ENCODE data around the gene RPEL1. TPM values are rescaled to one million over a fixed set of nuclear protein-coding genes. Genes with fewer than 3 reads are reported as not detected.

Gene RPEL1
- total RNA-seq, 1 experiment from 2014 or later, result 0.10 TPM

DNA sequence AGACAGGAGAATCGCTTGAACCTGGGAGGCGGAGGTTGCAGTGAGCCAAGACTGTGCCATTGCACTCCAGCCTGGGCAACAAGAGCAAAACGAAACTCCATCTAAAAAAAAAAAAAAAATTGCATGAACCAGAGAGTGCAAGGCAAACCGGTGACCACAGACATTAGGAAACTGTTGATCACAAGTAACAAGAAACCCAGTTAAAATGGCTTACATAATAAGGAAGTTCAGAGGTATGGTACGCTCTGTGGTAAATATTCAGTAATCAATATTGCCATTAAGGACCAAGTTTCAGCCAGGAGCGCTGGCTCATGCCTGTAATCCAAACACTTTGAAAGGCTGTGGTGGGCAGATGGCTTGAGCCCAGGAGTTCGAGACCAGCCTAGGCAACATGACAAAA lies 43.4 kb upstream of the RPEL1 start:
- ChIA-PET POLR2A (interaction anchor here (1.3 kb wide), 1 partner anchor 29 kb away, joined by 3 read pairs; no protein-coding TSS in a partner anchor), RAD21 (ENCODE audit: low non-redundant PET in 1 of 2, low total read pairs in 2 of 2, uncharacterized antibody in 2 of 2, unreplicated experiment in 2 of 2) (no interaction called here), CTCF (no interaction called here)
- DNase-seq (ENCODE audit: low read depth, low spot score) (no peak), ATAC-seq (no peak)
- Histone ChIP-seq H3K9me3 (ENCODE audit: control insufficient read depth in 1 of 2, insufficient read depth in 1 of 2, low read depth in 1 of 2, low read length in 2 of 2) (no peaks in the 10 kb centered on the region), H3K27ac (ENCODE audit: low read depth, low read length) (no peak overlapping the region), H3K9ac (ENCODE audit: low read length) (no peak overlapping the region), H3K9me2 (ENCODE audit: insufficient read depth) (no peaks in the 10 kb centered on the region), H3K36me3 (ENCODE audit: control insufficient read depth in 1 of 2, insufficient read depth in 2 of 2, low read length in 2 of 2) (no peaks in the 10 kb centered on the region), H4K20me1 (ENCODE audit: insufficient read depth) (no peaks in the 10 kb centered on the region), H3K4me1 (ENCODE audit: control insufficient read depth in 1 of 2, insufficient read depth in 2 of 2, low read length in 2 of 2) (peaks cover 4 to 17% of the 10 kb centered on the region in 2 experiments), H3K27me3 (ENCODE audit: insufficient read depth, low read length) (no peaks in the 10 kb centered on the region), H3K79me2 (ENCODE audit: insufficient read depth, low read length) (no peaks in the 10 kb centered on the region), H3K4me3 (replicated peaks in 1 of 2; ENCODE audit: low read depth in 1 of 2, low read length in 2 of 2) (no peak overlapping the region), H2AFZ (ENCODE audit: low read depth, low read length, poor library complexity, severe bottlenecking) (no peak overlapping the region), H3K4me2 (ENCODE audit: low read length) (no peak overlapping the region)
- TF ChIP-seq SP1 (IDR thresholded peaks at IDR 0.05; ENCODE audit: low read depth) (no peak), ZNF274 (IDR thresholded peaks at IDR 0.05; ENCODE audit: low read depth, low read length) (no peak), EZH2phosphoT487 (IDR thresholded peaks at IDR 0.05; ENCODE audit: borderline replicate concordance) (no peak), EGR1 (IDR thresholded peaks at IDR 0.05; ENCODE audit: low read depth) (no peak), FOSL1 (IDR thresholded peaks at IDR 0.05; ENCODE audit: low read depth) (no peak), EZH2 (IDR thresholded peaks at IDR 0.05) (no peak), YY1 (IDR thresholded peaks at IDR 0.05; ENCODE audit: extremely low read depth, insufficient replicate concordance, low read depth, low read length) (no peak), POLR2AphosphoS5 (IDR thresholded peaks at IDR 0.05; ENCODE audit: low read depth, low read length) (no peak), CEBPB (IDR thresholded peaks at IDR 0.05; ENCODE audit: low read depth) (no peak), CBX3 (IDR thresholded peaks at IDR 0.05; ENCODE audit: low read depth) (no peak), RAD21 (IDR thresholded peaks at IDR 0.05; ENCODE audit: low read depth) (no peak), ZFX (IDR thresholded peaks at IDR 0.05) (no peak), POLR2A (IDR thresholded peaks at IDR 0.05; ENCODE audit: borderline replicate concordance, extremely low read depth, insufficient read depth, insufficient read length) (no peak), SIN3A (IDR thresholded peaks at IDR 0.05; ENCODE audit: low read depth) (no peak), SRF (IDR thresholded peaks at IDR 0.05; ENCODE audit: low read depth) (no peak)
- TF ChIP-seq, protein P1, sequence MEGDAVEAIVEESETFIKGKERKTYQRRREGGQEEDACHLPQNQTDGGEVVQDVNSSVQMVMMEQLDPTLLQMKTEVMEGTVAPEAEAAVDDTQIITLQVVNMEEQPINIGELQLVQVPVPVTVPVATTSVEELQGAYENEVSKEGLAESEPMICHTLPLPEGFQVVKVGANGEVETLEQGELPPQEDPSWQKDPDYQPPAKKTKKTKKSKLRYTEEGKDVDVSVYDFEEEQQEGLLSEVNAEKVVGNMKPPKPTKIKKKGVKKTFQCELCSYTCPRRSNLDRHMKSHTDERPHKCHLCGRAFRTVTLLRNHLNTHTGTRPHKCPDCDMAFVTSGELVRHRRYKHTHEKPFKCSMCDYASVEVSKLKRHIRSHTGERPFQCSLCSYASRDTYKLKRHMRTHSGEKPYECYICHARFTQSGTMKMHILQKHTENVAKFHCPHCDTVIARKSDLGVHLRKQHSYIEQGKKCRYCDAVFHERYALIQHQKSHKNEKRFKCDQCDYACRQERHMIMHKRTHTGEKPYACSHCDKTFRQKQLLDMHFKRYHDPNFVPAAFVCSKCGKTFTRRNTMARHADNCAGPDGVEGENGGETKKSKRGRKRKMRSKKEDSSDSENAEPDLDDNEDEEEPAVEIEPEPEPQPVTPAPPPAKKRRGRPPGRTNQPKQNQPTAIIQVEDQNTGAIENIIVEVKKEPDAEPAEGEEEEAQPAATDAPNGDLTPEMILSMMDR (IDR thresholded peaks at IDR 0.05 in 2 of 3, conservative IDR thresholded peaks at IDR 0.05 in 1 of 3; ENCODE audit: borderline replicate concordance in 1 of 3, insufficient read depth in 1 of 3, low read depth in 2 of 3, low read length in 2 of 3), result no peak
- TF ChIP-seq, protein P2, sequence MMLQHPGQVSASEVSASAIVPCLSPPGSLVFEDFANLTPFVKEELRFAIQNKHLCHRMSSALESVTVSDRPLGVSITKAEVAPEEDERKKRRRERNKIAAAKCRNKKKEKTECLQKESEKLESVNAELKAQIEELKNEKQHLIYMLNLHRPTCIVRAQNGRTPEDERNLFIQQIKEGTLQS (IDR thresholded peaks at IDR 0.05), result no peak
- TF ChIP-seq, protein P3, sequence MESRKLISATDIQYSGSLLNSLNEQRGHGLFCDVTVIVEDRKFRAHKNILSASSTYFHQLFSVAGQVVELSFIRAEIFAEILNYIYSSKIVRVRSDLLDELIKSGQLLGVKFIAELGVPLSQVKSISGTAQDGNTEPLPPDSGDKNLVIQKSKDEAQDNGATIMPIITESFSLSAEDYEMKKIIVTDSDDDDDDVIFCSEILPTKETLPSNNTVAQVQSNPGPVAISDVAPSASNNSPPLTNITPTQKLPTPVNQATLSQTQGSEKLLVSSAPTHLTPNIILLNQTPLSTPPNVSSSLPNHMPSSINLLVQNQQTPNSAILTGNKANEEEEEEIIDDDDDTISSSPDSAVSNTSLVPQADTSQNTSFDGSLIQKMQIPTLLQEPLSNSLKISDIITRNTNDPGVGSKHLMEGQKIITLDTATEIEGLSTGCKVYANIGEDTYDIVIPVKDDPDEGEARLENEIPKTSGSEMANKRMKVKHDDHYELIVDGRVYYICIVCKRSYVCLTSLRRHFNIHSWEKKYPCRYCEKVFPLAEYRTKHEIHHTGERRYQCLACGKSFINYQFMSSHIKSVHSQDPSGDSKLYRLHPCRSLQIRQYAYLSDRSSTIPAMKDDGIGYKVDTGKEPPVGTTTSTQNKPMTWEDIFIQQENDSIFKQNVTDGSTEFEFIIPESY (IDR thresholded peaks at IDR 0.05; ENCODE audit: extremely low read depth, insufficient replicate concordance, low read length), result no peak
- TF ChIP-seq, protein P4, sequence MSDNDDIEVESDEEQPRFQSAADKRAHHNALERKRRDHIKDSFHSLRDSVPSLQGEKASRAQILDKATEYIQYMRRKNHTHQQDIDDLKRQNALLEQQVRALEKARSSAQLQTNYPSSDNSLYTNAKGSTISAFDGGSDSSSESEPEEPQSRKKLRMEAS (IDR thresholded peaks at IDR 0.05), result no peak
- no TSS peak for BruUV-seq (replicated peaks)
- intact Hi-C loops (cut with micrococcal nuclease), result no loop called here

Data from HCT116 (cell line).